Aorta (tissue), 5 donors: ENCODE results near the gene TOM1L2. TPM values are rescaled to one million over a fixed set of nuclear protein-coding genes. Genes with fewer than 3 reads are reported as not detected.
A peak's percentile ranks its signal among the peaks of the same experiment; 100 is the strongest.

ENCODE experiments used
- ATAC-seq: fragments of 200-7000 bp; cut with Tn5 transposase; one replicate; pipeline ENCODE4 v1.9.1; 2022; ENCODE audit warnings: moderate library complexity; ENCODE audit not compliant: low FRiP score
- DNase-seq, 2 donors: peaks; one replicate each; pipeline ENCODE4 v3.0.0-alpha.2; 2020
- H3K27ac ChIP-seq, 2 donors: one replicate each; pipeline ENCODE4 v1.5.1; 2013; ENCODE audit warnings: low read length in 2 of 2, mild to moderate bottlenecking in 2 of 2, moderate library complexity in 2 of 2, control low read depth in 1 of 2, inconsistent platforms in 1 of 2, low read depth in 1 of 2
- H3K27me3 ChIP-seq, 2 donors: one replicate each; pipeline ENCODE4 v1.6.1; 2013; ENCODE audit warnings: control low read depth in 1 of 2, low read length in 1 of 2, mild to moderate bottlenecking in 1 of 2, moderate library complexity in 1 of 2; ENCODE audit not compliant: insufficient read depth in 2 of 2, control insufficient read depth in 1 of 2
- H3K36me3 ChIP-seq, 2 donors: one replicate each; pipeline ENCODE4 v1.6.1; 2013; ENCODE audit warnings: control low read depth in 1 of 2, low read length in 1 of 2, mild to moderate bottlenecking in 1 of 2; ENCODE audit not compliant: insufficient read depth in 2 of 2, control insufficient read depth in 1 of 2
- H3K4me1 ChIP-seq, 2 donors: one replicate each; pipeline ENCODE4 v1.6.1; 2013; ENCODE audit warnings: low read length in 2 of 2, control low read depth in 1 of 2, mild to moderate bottlenecking in 1 of 2, moderate library complexity in 1 of 2; ENCODE audit not compliant: insufficient read depth in 2 of 2, control insufficient read depth in 1 of 2
- H3K4me3 ChIP-seq, 2 donors: one replicate each; pipeline ENCODE4 v1.5.1; 2013; ENCODE audit warnings: low read length in 2 of 2, control low read depth in 1 of 2, mild to moderate bottlenecking in 1 of 2
- H3K9me3 ChIP-seq: one replicate; pipeline ENCODE4 v1.6.1; 2013; ENCODE audit warnings: mild to moderate bottlenecking, low read length; ENCODE audit not compliant: control insufficient read depth
- WGBS, 2 donors: extraction: QIAGEN DNeasy Blood & Tissue Kit; methylation state at CpG; one replicate each; pipeline ENCODE4 v1.1.7; 2013; 5-methylcytosine and 5-hydroxymethylcytosine counted together
- intact Hi-C, 2 donors: fragments of 100-400 bp; cut with DNase I; formaldehyde crosslinking; loops; one replicate each; pipeline versions ENCODE4 v1.14.2 to v1.15.0; 2022
- polyA plus RNA-seq, 2 donors: library from polyadenylated mRNA; stranded (reverse); fragments of 200-250 nt; gene quantifications; one replicate each; pipeline ENCODE4 v1.2.3, GENCODE V29; 2013
- total RNA-seq, 2 donors: library from RNA; stranded (reverse); fragmentation: NEBNext Ultra II Directional; extraction: Animal tissue kit (Norgen Biotek cat#: 25700); gene quantifications; one replicate each; pipeline ENCODE4 v1.2.1, GENCODE V29; 2021
- donor health status: healthy with polysubstance abuse.
- donor health status: Bipolar disorder and iron deficiency.
- donor health status: DM: no; HTN: no; CAD: no.
- donor health status: DM: no; HTN: no; CAD: no.
- donor health status: DM: yes; HTN: yes; CAD: no.

The TOM1L2 gene
- total and polyA plus RNA-seq, 4 donors = 11.9 to 74.9 (median 54.8) TPM

DNA sequence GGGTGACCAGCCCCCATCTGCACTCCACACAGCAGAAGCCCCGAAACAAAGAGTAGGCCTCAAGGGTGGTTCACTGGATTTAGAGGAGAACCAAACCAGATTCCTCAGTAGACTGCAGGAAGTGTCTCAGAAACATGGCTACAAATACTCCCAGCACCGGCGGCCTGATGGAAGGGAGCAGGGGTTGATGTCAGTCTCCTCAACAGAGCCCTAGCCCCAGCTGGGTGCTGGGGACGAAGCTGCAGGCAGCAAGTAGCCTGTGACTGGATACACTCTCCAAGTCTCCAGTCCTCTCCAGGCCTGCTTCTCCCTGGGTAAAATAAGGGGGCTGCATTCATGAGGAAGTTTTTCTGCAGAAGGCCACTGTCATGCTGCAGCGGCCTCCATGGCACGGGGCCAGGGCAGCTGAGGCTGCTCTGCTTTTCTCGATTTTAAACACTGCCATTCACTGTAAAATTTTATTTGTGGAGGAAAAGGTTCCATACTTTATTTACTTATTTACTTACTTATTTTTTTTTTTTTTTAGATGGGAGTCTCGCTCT is 98.7 kb downstream of the TOM1L2 start:
- DNase-seq = no peak
- Histone ChIP-seq H3K27ac (no peak overlapping the region), H3K4me3 (no peak overlapping the region), H3K36me3 (no peaks in the 10 kb centered on the region), H3K27me3 (no peaks in the 10 kb centered on the region), H3K4me1 (peaks cover 3 to 7% of the 10 kb centered on the region in 2 donors), H3K9me3 (no peaks in the 10 kb centered on the region)
- intact Hi-C loops = no loop called here
- WGBS, 2 donors = 90 to 91% methylated on average over 8 of the region's 8 CpGs
- no peak for ATAC-seq

DNA sequence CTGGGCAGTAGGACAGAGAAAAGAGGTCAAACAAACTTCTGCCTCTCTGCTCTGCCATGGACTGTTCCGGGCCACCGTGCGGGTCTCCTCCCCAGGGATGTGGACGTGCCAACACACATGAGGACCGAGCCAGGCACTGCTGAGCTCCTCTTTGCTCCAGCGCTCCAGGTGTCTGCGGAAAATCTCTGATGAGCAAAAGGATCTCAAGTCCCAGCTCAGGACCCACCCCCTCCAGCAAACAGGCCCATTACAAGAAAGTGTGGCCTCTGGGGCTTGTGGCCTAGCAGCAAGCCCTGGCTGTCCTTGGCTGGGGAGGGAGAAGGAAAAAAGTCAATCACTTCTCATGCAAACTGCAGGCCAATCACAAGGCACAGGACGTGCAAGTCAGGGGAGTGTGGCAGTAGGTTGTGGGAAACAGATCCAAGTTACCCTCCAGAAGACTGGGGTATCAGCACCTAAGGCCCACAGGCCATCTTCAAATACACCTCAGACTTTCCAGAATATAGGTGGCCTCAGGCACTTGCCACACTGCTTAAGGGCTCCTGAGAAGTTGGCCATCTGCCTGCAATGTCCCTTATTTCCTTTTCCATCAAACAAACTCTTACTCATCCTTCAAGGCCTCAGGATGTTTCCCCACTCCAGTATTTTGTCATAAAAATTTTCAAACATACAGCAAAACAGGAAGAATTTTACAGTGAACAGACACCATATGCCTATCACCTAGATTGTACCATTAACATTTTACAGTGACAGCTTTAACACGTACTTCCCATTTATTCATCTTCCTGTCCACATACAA is 99.5 kb downstream of the TOM1L2 start:
- H3K4me3 ChIP-seq = no peak overlapping the region
- no peaks in the 10 kb centered on the region for H3K36me3 ChIP-seq
- H3K27ac ChIP-seq = no peak overlapping the region
- peaks cover 1 to 3% of the 10 kb centered on the region in 2 donors for H3K4me1 ChIP-seq
- no peaks in the 10 kb centered on the region for H3K9me3 ChIP-seq
- DNase-seq (no peak), ATAC-seq (no peak)
- 47 to 61% methylated on average over 9 of the region's 9 CpGs for WGBS, 2 donors
- intact Hi-C loops = no loop called here
- H3K27me3 ChIP-seq = no peaks in the 10 kb centered on the region

DNA sequence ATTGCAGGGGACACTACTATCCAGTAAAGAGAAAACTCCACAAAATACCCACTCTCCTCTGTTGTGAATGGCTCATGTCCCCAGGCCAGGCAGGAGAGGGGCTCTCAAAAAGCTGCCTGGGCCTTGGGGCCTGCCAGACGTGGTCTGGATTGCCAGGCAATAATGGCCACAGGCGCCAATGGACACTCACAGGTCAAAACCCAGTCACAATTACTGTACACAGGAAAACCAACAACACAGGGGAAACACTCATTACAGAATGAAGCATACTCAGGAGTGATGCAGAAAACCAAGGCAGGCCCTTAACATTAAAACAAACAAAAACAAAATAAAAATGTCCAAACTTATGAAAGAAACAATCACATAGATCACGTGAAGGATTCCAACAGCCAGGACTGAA is 100.3 kb downstream of the TOM1L2 start:
- Histone ChIP-seq H3K4me3 (no peak overlapping the region), H3K27me3 (no peaks in the 10 kb centered on the region), H3K27ac (no peak overlapping the region), H3K36me3 (peaks cover 0 to 2% of the 10 kb centered on the region in 2 donors), H3K9me3 (no peaks in the 10 kb centered on the region), H3K4me1 (peaks cover 1 to 3% of the 10 kb centered on the region in 2 donors)
- intact Hi-C loops = no loop called here
- ATAC-seq = no peak
- 78 to 84% methylated on average over 3 of the region's 3 CpGs for WGBS, 2 donors
- DNase-seq = no peak

DNA sequence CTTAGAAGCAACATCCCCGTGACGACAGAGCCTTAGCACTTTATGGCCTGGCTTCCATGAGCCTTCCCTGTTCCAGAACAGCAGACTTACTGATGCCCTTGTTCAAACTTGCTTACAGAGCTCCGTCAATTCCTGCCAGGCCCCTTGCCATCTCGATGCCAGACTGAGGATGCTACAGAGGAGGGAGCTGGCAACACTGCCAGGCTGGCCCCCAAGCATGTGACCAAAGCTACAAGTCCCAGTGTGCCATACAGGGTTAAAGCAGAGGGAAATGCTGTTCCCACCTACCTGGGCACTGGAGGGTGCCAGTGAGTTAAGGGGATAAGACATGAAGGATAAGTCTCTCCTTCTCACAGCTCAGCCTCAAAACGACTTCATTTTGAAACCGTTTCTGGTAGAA is 102.0 kb downstream of the TOM1L2 start:
- Histone ChIP-seq H3K4me3 (no peak overlapping the region), H3K27me3 (no peaks in the 10 kb centered on the region), H3K36me3 (peaks cover 0 to 2% of the 10 kb centered on the region in 2 donors), H3K9me3 (no peaks in the 10 kb centered on the region), H3K4me1 (no peaks in the 10 kb centered on the region), H3K27ac (no peak overlapping the region)
- WGBS, 2 donors = 83% methylated on average over 6 of the region's 6 CpGs
- intact Hi-C loops = no loop called here
- DNase-seq = no peak
- no peak for ATAC-seq

DNA sequence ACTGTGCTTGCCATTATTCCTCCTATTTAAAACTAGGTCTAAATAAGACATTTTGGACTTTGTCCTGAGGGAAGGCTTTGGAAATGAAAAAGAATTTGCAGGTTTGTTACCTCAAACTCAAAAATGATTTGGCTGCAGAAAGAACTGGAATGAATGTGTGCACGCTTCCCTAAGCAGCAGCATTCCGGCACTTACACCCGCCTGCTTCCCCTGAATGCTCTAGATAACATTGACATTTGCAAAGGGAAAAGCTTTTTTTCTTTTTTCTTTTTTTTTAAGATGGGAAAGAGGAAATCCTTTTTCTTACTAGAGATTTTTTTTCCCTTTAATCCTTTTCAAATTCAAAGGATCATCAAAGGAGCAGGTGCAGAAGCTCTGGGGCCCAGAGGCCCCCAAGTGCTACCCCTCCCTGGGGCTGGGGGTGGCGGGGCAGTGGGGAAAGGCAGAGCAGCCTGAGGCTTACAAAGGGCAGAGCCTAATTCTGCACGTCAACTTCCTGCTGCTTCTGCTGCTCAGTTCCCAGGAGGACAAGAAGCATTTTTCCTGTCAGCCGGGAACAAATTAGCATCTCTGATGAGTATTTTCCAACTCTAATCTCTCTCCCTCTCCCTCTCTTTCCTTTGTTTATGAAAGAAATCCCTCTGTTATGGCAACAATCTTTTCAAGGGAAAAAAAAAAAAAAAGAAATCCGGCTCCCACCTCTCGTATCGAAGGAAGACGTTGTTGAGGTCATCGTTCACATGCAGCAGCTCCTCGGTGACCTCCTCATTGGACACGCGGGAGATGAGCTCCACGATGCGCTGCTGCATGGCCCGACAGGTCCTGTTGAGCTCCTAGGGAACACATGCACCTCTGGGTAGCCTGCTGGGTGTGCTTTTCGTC is 103.3 kb downstream of the TOM1L2 start:
- intact Hi-C loops = loop anchor here in 1 of 2 donors (5.0 kb wide), 1 partner anchor 43 kb away; no protein-coding TSS in a partner anchor
- peak; percentile 27 for ATAC-seq
- WGBS, 2 donors = 75 to 78% methylated on average over 18 of the region's 18 CpGs
- Histone ChIP-seq H3K27ac (no peak overlapping the region), H3K27me3 (no peaks in the 10 kb centered on the region), H3K36me3 (peaks cover 0 to 2% of the 10 kb centered on the region in 2 donors), H3K9me3 (no peaks in the 10 kb centered on the region), H3K4me1 (no peaks in the 10 kb centered on the region), H3K4me3 (no peak overlapping the region)
- no peak for DNase-seq

DNA sequence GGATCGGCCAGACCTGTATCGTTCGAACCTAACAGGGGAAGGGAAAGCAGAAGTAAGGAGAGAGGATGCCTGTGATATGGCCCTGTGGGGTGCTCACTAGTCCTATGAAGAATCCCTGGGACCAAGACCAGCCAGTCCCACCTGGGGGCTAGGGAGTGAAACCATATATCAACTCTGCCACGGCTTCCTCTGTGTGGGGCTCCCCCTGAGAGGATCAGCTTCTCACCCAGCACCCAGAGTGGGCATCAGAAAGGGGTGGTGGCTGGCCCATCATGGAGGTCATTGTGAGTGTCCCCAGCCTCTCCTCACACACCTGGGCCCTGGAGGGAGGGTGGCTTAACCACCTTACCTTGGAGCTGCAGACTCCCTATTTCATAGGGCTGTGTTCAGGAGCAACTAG is 105.3 kb downstream of the TOM1L2 start:
- H3K27ac ChIP-seq = no peak overlapping the region
- WGBS, 2 donors = 94 to 98% methylated on average over 4 of the region's 4 CpGs
- ATAC-seq (no peak), DNase-seq (no peak)
- peaks cover 0 to 2% of the 10 kb centered on the region in 2 donors for H3K36me3 ChIP-seq
- no peak overlapping the region for H3K4me3 ChIP-seq
- no peaks in the 10 kb centered on the region for H3K4me1 ChIP-seq
- H3K27me3 ChIP-seq = no peaks in the 10 kb centered on the region
- H3K9me3 ChIP-seq = no peaks in the 10 kb centered on the region
- intact Hi-C loops = loop anchor here in 1 of 2 donors (5.0 kb wide), 1 partner anchor 45 kb away; no protein-coding TSS in a partner anchor

DNA sequence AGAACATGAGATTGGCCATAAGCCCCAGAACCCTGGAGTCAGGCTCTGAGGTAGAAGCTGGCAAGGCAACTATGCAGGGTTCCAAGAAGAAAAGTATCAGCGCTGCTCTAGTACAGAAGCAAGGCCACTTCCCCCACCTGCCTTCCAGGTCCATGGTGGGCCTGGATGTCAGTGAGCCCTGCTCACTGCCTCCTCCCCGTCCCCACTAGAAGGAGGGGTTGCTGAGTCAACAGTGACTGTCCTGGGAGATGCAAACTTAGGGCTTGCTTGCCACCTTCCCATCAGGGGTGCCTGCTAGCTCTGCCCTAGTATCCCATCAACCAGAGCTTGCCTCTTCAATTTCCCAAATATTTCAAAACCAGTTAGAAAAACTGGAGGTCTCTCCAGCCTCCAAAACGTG is 105.8 kb downstream of the TOM1L2 start:
- Histone ChIP-seq H3K4me3 (no peak overlapping the region), H3K4me1 (no peaks in the 10 kb centered on the region), H3K9me3 (no peaks in the 10 kb centered on the region), H3K27me3 (no peaks in the 10 kb centered on the region), H3K27ac (no peak overlapping the region), H3K36me3 (peaks cover 0 to 2% of the 10 kb centered on the region in 2 donors)
- intact Hi-C loops = loop anchor here in 1 of 2 donors (5.0 kb wide), 1 partner anchor 46 kb away; no protein-coding TSS in a partner anchor
- WGBS, 2 donors = 91% methylated on average over 3 of the region's 3 CpGs
- DNase-seq = no peak
- no peak for ATAC-seq

DNA sequence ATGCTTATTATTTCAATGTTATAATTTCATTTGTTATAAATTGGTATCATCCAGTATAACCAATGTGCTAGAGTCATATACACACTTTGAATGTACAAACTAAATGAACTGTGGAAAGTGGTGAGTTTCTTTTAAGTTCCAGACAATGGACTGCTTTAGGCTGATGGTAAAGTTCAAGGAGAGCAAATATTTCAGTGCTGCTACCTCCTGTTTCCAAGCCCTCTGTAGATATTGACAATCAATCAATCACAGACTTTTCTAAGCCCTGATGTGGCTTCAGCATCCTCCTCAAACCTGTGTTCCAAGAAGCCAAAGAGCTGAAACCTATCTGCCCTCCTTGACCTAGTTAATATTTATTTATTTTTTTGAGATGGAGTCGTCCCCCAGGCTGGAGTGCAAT is 107.2 kb downstream of the TOM1L2 start:
- WGBS, 2 donors = 92 to 93% methylated on average over 1 of the region's 1 CpG
- Histone ChIP-seq H3K4me3 (no peak overlapping the region), H3K4me1 (no peaks in the 10 kb centered on the region), H3K36me3 (peaks cover 0 to 2% of the 10 kb centered on the region in 2 donors), H3K27me3 (no peaks in the 10 kb centered on the region), H3K27ac (no peak overlapping the region), H3K9me3 (no peaks in the 10 kb centered on the region)
- DNase-seq (no peak), ATAC-seq (no peak)
- intact Hi-C loops = loop anchor here in 1 of 2 donors (5.0 kb wide), 1 partner anchor 47 kb away; no protein-coding TSS in a partner anchor
